Measurements from ENCODE around the gene EVL.

DNA sequence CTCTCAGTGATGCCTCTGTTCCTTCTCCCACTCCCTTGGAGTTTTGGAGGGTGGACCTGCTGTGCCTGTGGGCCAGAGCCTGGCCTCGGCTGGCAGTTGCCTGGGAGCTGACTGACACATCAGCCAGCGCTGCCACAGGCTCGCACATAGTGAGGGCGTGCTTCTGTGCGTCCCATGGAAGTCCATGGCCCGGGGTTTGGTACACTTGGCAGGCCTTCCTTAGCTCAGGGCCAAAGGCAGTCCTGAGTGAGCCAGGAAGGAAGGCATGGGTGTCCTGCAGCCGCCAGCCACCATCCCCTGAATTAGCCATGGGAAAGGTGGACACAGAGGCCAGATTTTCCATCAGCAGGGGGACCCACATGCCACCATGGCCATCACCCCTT, 95.3 kb downstream of the EVL start:
- TF ChIP-seq CTCF (IDR thresholded peaks at IDR 0.05; ENCODE audit: low read depth, low read length) (no peak), POLR2A (IDR thresholded peaks at IDR 0.05; ENCODE audit: extremely low read depth, insufficient read length) (no peak)
- TF ChIP-seq, protein P1, sequence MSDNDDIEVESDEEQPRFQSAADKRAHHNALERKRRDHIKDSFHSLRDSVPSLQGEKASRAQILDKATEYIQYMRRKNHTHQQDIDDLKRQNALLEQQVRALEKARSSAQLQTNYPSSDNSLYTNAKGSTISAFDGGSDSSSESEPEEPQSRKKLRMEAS (IDR thresholded peaks at IDR 0.05; ENCODE audit: low read depth, low read length), result no peak
